ENCODE results near the gene LRBA.

Gene LRBA

GRCh38 chr4:150599547-150599946 lies 415.5 kb downstream of the LRBA start:
- DNase-seq (ENCODE audit: insufficient read length, low spot score) (no peak), FAIRE-seq (no peak)
- TF ChIP-seq CTCF (IDR thresholded peaks at IDR 0.05; ENCODE audit: insufficient read depth, missing control alignments): no peak

- FAIRE-seq (no peak), DNase-seq (ENCODE audit: insufficient read length, low spot score) (no peak)
- no peak for TF ChIP-seq CTCF (IDR thresholded peaks at IDR 0.05; ENCODE audit: insufficient read depth, missing control alignments)
Observed at GRCh38 chr4:150598909-150599308, 416.2 kb downstream of the LRBA start.

GRCh38 chr4:150593996-150594395 lies 421.1 kb downstream of the LRBA start:
- no peak for FAIRE-seq
- peak; percentile 19 for TF ChIP-seq CTCF (IDR thresholded peaks at IDR 0.05; ENCODE audit: insufficient read depth, missing control alignments)
- no peak for DNase-seq (ENCODE audit: insufficient read length, low spot score)

GRCh38 chr4:150591904-150592303 lies 423.2 kb downstream of the LRBA start:
- DNase-seq (ENCODE audit: insufficient read length, low spot score): no peak
- TF ChIP-seq CTCF (IDR thresholded peaks at IDR 0.05; ENCODE audit: insufficient read depth, missing control alignments): no peak
- FAIRE-seq: no peak

DNA sequence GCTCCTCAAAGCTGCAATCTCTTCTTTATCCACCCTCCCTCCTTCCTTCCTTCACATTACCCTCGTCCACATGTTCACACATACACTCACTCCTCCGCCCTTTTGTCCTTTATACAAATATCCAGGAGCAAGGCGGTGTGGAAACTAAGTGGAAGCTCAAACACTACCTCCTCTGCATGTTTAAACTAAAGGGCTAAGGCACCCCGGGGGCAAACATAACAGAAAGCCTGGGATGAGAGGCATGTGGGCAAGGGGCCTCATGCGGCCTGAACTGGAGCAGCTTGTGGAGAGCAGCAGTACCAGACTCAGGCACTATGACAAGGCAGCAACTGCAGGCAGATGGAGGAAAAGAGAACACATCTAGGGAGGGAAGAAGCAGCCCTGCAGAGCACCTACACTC lies 423.7 kb downstream of the LRBA start:
- DNase-seq (ENCODE audit: insufficient read length, low spot score) (no peak), FAIRE-seq (no peak)
- TF ChIP-seq CTCF (IDR thresholded peaks at IDR 0.05; ENCODE audit: insufficient read depth, missing control alignments): no peak

- no peak for DNase-seq (ENCODE audit: insufficient read length, low spot score)
- no peak for TF ChIP-seq CTCF (IDR thresholded peaks at IDR 0.05; ENCODE audit: insufficient read depth, missing control alignments)
- no peak for FAIRE-seq
Observed at GRCh38 chr4:150590631-150591030, 424.5 kb downstream of the LRBA start.

DNA sequence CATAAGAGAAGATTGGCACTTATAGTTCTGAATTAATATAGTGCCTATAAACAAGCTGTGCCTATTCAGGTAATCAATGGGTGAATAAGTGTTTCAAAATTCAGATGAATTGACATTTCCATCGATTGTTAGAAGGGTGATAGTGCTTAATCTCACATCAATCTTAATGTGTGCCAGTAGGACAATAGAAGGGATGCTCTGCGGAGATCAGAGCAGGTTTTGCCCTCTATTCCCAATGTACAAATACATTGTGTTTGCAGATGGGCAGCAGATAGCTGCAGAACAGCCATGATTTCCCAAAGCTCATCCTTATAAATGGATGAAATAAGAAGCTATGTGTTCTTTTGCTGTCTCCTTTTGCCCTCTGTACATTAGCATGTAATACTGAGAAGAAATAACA lies 425.9 kb downstream of the LRBA start:
- no peak for DNase-seq (ENCODE audit: insufficient read length, low spot score)
- peak; percentile 72 for FAIRE-seq
- TF ChIP-seq CTCF (IDR thresholded peaks at IDR 0.05; ENCODE audit: insufficient read depth, missing control alignments): no peak
